Measurements from ENCODE around the gene CRCP.

- TF ChIP-seq, protein P1, sequence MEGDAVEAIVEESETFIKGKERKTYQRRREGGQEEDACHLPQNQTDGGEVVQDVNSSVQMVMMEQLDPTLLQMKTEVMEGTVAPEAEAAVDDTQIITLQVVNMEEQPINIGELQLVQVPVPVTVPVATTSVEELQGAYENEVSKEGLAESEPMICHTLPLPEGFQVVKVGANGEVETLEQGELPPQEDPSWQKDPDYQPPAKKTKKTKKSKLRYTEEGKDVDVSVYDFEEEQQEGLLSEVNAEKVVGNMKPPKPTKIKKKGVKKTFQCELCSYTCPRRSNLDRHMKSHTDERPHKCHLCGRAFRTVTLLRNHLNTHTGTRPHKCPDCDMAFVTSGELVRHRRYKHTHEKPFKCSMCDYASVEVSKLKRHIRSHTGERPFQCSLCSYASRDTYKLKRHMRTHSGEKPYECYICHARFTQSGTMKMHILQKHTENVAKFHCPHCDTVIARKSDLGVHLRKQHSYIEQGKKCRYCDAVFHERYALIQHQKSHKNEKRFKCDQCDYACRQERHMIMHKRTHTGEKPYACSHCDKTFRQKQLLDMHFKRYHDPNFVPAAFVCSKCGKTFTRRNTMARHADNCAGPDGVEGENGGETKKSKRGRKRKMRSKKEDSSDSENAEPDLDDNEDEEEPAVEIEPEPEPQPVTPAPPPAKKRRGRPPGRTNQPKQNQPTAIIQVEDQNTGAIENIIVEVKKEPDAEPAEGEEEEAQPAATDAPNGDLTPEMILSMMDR (IDR thresholded peaks at IDR 0.05) = no peak
- TF ChIP-seq POLR2A (IDR thresholded peaks at IDR 0.05) = no peak
Observed at GRCh38 chr7:66105263-66105748, 9.3 kb upstream of the CRCP start.
